GM23338 (cell line): ENCODE data around the gene RCL1. TPM values are rescaled to one million over a fixed set of nuclear protein-coding genes. Genes with fewer than 3 reads are reported as not detected.

Experiments used
- ATAC-seq: fragments of 200-7000 bp; cut with Tn5 transposase; 3 replicates; pipeline ENCODE4 v1.9.1; 2020
- DNase-seq: peaks from one replicate; pipeline ENCODE4 v3.0.0-alpha.2; 2015; ENCODE audit warnings: low spot score
- H2AFZ ChIP-seq: fragments of 200-600 bp; sonication (generic); 2 replicates; pipeline ENCODE4 v1.8.0; 2016; ENCODE audit warnings: antibody characterized with exemption, mild to moderate bottlenecking, moderate library complexity
- H3F3A ChIP-seq: fragments of 200-600 bp; sonication (generic); replicated peaks from 2 replicates; pipeline ENCODE4 v1.8.0; 2017; ENCODE audit warnings: antibody characterized with exemption, mixed run types, low read depth
- H3K27ac ChIP-seq: fragments of 200-600 bp; sonication (generic); 2 replicates; pipeline ENCODE4 v1.6.1; 2016; ENCODE audit warnings: low read depth
- H3K27me3 ChIP-seq: fragments of 200-600 bp; sonication (generic); 2 replicates; pipeline ENCODE4 v1.8.0; 2016; ENCODE audit warnings: mild to moderate bottlenecking, mixed run types, moderate library complexity; ENCODE audit not compliant: insufficient read depth
- H3K36me3 ChIP-seq: fragments of 200-600 bp; sonication (generic); 2 replicates; pipeline ENCODE4 v1.8.0; 2016; ENCODE audit warnings: mild to moderate bottlenecking; ENCODE audit not compliant: insufficient read depth
- H3K4me1 ChIP-seq: fragments of 200-600 bp; sonication (generic); 2 replicates; pipeline ENCODE4 v1.8.0; 2016; ENCODE audit warnings: mild to moderate bottlenecking, moderate library complexity; ENCODE audit not compliant: insufficient read depth
- H3K4me2 ChIP-seq: fragments of 200-600 bp; sonication (generic); 2 replicates; pipeline ENCODE4 v1.7.1; 2017; ENCODE audit warnings: mixed run types
- H3K4me3 ChIP-seq: fragments of 200-600 bp; sonication (generic); 2 replicates; pipeline ENCODE4 v1.6.1; 2016; ENCODE audit warnings: mixed run types
- H3K79me2 ChIP-seq: fragments of 200-600 bp; sonication (generic); replicated peaks from 2 replicates; pipeline ENCODE4 v1.8.0; 2017; ENCODE audit warnings: mild to moderate bottlenecking; ENCODE audit not compliant: insufficient read depth
- H3K9me2 ChIP-seq: fragments of 200-600 bp; sonication (generic); 2 replicates; pipeline ENCODE4 v1.8.0; 2017; ENCODE audit not compliant: insufficient read depth
- H4K20me1 ChIP-seq: fragments of 200-600 bp; sonication (generic); replicated peaks from 2 replicates; pipeline ENCODE4 v1.8.0; 2017; ENCODE audit warnings: mild to moderate bottlenecking; ENCODE audit not compliant: insufficient read depth
- H3K27ac Mint-ChIP-seq: 2 replicates; pipeline ENCODE4 v1.8.0; 2020; ENCODE audit warnings: inconsistent platforms, mild to moderate bottlenecking, moderate library complexity, mixed read lengths
- H3K27me3 Mint-ChIP-seq: 3 replicates; pipeline ENCODE4 v1.8.0; 2022; ENCODE audit warnings: low read depth, mild to moderate bottlenecking, moderate library complexity, mixed read lengths, inconsistent platforms; ENCODE audit not compliant: insufficient read depth, poor library complexity
- H3K36me3 Mint-ChIP-seq: 3 replicates; pipeline ENCODE4 v1.8.0; 2021; ENCODE audit warnings: low read depth, mild to moderate bottlenecking, inconsistent platforms, moderate library complexity, mixed read lengths
- H3K4me1 Mint-ChIP-seq: 3 replicates; pipeline ENCODE4 v1.8.0; 2020; ENCODE audit warnings: mild to moderate bottlenecking, inconsistent platforms, mixed read lengths
- H3K4me3 Mint-ChIP-seq: 3 replicates; pipeline ENCODE4 v1.8.0; 2021; ENCODE audit warnings: moderate library complexity, mild to moderate bottlenecking, inconsistent platforms, mixed read lengths
- H3K9me3 Mint-ChIP-seq: 3 replicates; pipeline ENCODE4 v1.8.0; 2020; ENCODE audit warnings: moderate library complexity, mild to moderate bottlenecking, inconsistent platforms, mixed read lengths
- ETS1 ChIP-seq: IDR thresholded peaks from 2 replicates; pipeline ENCODE4 v1.6.1; 2016; ENCODE audit warnings: antibody characterized with exemption
- POLR2AphosphoS5 ChIP-seq: IDR thresholded peaks from 2 replicates; pipeline ENCODE4 v1.6.1; 2016; ENCODE audit warnings: antibody characterized with exemption, low read depth
- STAT1 ChIP-seq: IDR thresholded peaks from one replicate; pipeline ENCODE4 v1.6.1; 2016; ENCODE audit warnings: antibody characterized with exemption; ENCODE audit not compliant: unreplicated experiment
- polyA plus RNA-seq: library from polyadenylated mRNA; unstranded; fragments of >200 nt; fragmentation: Nextera tagmentation; extraction: Ambion mirVana; gene quantifications from 2 replicates; pipeline ENCODE4 v1.2.1, GENCODE V29; 2016
- total RNA-seq: library from RNA; depleted of rRNA; stranded (reverse); fragments of >200 nt; shearing (Covaris generic); gene quantifications from 2 replicates; pipeline ENCODE4 v1.2.3, GENCODE V29; 2014
- TF ChIP-seq, protein P1 (sequence below): IDR thresholded peaks from one replicate; pipeline ENCODE4 v1.6.1; 2018; ENCODE audit warnings: antibody characterized with exemption; ENCODE audit not compliant: unreplicated experiment
- TF ChIP-seq, protein P2 (sequence below), 2 experiments: fragments of 200-600 bp in 1 of 2; sonication (generic) in 1 of 2; conservative IDR thresholded peaks; 2 replicates each; pipeline versions ENCODE4 v1.5.1 to v1.6.1; 2016 to 2017; ENCODE audit warnings: antibody characterized with exemption in 2 of 2, low read depth in 2 of 2, mild to moderate bottlenecking in 2 of 2, moderate library complexity in 1 of 2

Gene RCL1
- total and polyA plus RNA-seq, 2 experiments from 2014 or later = 19.3 to 41.2 TPM

DNA sequence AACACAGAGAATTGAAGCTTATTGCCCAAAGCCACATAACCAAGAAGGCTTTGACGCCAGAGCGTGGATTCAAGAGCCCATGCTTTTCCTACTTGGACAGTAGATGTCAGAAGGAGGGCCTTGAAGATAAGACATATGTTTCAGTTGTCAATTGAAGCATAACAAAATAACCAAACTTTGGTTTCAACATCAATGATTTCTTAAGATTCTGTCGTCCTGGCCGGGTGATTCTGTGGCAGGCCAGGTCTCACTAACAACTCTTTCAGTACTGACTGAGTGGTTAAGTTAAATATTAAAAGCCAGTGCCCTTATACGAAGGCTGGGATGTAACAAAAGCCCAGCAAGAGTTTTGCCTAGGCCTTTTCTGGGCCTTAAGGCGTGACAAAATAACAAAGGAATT is 94.0 kb downstream of the RCL1 start:
- ATAC-seq (no peak), DNase-seq (no peak)
- no peak overlapping the region for H3K4me2 ChIP-seq
- H2AFZ ChIP-seq = no peak overlapping the region
- Mint-ChIP-seq H3K27me3 (no peaks in the 10 kb centered on the region), H3K27ac (no peak overlapping the region), H3K4me1 (no peaks in the 10 kb centered on the region), H3K9me3 (no peaks in the 10 kb centered on the region; the same call in 2 of the 3 replicates), H3K4me3 (no peak overlapping the region), H3K36me3 (no peaks in the 10 kb centered on the region; the same call in 2 of the 3 replicates)
- H3K36me3 ChIP-seq = no peaks in the 10 kb centered on the region
- no peaks in the 10 kb centered on the region for H3K27me3 ChIP-seq
- H3F3A ChIP-seq = no peaks in the 10 kb centered on the region
- no peak overlapping the region for H3K4me3 ChIP-seq
- no peak overlapping the region for H3K27ac ChIP-seq
- no peaks in the 10 kb centered on the region for H3K79me2 ChIP-seq
- TF ChIP-seq, protein P1, sequence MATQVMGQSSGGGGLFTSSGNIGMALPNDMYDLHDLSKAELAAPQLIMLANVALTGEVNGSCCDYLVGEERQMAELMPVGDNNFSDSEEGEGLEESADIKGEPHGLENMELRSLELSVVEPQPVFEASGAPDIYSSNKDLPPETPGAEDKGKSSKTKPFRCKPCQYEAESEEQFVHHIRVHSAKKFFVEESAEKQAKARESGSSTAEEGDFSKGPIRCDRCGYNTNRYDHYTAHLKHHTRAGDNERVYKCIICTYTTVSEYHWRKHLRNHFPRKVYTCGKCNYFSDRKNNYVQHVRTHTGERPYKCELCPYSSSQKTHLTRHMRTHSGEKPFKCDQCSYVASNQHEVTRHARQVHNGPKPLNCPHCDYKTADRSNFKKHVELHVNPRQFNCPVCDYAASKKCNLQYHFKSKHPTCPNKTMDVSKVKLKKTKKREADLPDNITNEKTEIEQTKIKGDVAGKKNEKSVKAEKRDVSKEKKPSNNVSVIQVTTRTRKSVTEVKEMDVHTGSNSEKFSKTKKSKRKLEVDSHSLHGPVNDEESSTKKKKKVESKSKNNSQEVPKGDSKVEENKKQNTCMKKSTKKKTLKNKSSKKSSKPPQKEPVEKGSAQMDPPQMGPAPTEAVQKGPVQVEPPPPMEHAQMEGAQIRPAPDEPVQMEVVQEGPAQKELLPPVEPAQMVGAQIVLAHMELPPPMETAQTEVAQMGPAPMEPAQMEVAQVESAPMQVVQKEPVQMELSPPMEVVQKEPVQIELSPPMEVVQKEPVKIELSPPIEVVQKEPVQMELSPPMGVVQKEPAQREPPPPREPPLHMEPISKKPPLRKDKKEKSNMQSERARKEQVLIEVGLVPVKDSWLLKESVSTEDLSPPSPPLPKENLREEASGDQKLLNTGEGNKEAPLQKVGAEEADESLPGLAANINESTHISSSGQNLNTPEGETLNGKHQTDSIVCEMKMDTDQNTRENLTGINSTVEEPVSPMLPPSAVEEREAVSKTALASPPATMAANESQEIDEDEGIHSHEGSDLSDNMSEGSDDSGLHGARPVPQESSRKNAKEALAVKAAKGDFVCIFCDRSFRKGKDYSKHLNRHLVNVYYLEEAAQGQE = no peak
- TF ChIP-seq ETS1 (no peak), STAT1 (no peak)
- H3K9me2 ChIP-seq = peaks cover 4% of the 10 kb centered on the region; the same call in 1 of the 2 replicates
- no peaks in the 10 kb centered on the region; the same call in 1 of the 2 replicates for H4K20me1 ChIP-seq
- H3K4me1 ChIP-seq = peaks cover 8% of the 10 kb centered on the region

DNA sequence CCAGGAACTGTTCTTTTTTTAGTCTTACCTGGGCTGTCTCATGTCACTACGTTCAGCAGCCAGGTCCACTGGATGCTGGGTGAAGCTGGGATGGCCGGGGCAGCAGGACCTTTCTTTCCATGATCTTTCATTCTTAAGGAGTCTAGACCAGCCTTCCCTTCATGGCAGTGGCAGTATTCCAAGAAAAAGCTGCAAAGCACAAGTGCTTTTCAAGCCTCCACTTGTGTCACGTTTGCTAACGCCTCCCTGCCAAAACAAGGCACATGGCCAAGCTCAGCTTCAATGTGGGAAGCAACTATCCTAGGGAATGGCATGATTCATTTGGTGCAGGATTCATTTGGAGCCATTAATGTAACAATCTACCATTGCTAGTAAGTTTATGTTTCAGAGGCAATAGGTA is 94.8 kb downstream of the RCL1 start:
- Histone ChIP-seq H3K4me3 (no peak overlapping the region), H3K79me2 (no peaks in the 10 kb centered on the region), H2AFZ (no peak overlapping the region), H3K27ac (no peak overlapping the region), H3K27me3 (no peaks in the 10 kb centered on the region), H3F3A (no peaks in the 10 kb centered on the region), H4K20me1 (no peaks in the 10 kb centered on the region; the same call in 1 of the 2 replicates), H3K4me2 (no peak overlapping the region), H3K9me2 (peaks cover 4% of the 10 kb centered on the region; the same call in 1 of the 2 replicates), H3K36me3 (no peaks in the 10 kb centered on the region), H3K4me1 (peaks cover 8% of the 10 kb centered on the region)
- Mint-ChIP-seq H3K36me3 (no peaks in the 10 kb centered on the region; the same call in 2 of the 3 replicates), H3K27me3 (no peaks in the 10 kb centered on the region), H3K9me3 (no peaks in the 10 kb centered on the region; the same call in 2 of the 3 replicates), H3K27ac (no peak overlapping the region), H3K4me1 (no peaks in the 10 kb centered on the region), H3K4me3 (no peak overlapping the region)
- no peak for DNase-seq
- no peak for ATAC-seq
- TF ChIP-seq, protein P1 = no peak
- no peak for TF ChIP-seq POLR2AphosphoS5
- TF ChIP-seq, protein P2, sequence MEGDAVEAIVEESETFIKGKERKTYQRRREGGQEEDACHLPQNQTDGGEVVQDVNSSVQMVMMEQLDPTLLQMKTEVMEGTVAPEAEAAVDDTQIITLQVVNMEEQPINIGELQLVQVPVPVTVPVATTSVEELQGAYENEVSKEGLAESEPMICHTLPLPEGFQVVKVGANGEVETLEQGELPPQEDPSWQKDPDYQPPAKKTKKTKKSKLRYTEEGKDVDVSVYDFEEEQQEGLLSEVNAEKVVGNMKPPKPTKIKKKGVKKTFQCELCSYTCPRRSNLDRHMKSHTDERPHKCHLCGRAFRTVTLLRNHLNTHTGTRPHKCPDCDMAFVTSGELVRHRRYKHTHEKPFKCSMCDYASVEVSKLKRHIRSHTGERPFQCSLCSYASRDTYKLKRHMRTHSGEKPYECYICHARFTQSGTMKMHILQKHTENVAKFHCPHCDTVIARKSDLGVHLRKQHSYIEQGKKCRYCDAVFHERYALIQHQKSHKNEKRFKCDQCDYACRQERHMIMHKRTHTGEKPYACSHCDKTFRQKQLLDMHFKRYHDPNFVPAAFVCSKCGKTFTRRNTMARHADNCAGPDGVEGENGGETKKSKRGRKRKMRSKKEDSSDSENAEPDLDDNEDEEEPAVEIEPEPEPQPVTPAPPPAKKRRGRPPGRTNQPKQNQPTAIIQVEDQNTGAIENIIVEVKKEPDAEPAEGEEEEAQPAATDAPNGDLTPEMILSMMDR (conservative IDR thresholded peaks at IDR 0.05; ENCODE audit: low read depth in 2 of 2) = no peak
